Endothelial cell of umbilical vein (primary cell): ENCODE data around the gene CUL2.

ENCODE experiments used
- CTCF ChIP-seq, 2 donors: IDR thresholded peaks; 1 replicate in 1 of 2; 2 replicates in 1 of 2; pipeline ENCODE4 v1.5.1; 2011; ENCODE audit warnings: low read length in 2 of 2, mild to moderate bottlenecking in 2 of 2, moderate library complexity in 2 of 2, control low read depth in 1 of 2, inconsistent platforms in 1 of 2, low read depth in 1 of 2; ENCODE audit not compliant: insufficient read depth in 1 of 2; ENCODE audit errors: extremely low read depth in 1 of 2
- JUN ChIP-seq: IDR thresholded peaks from 2 replicates; pipeline ENCODE4 v1.6.1; 2011; ENCODE audit warnings: borderline replicate concordance, low read depth; ENCODE audit not compliant: insufficient read length, insufficient read depth
- MAX ChIP-seq: IDR thresholded peaks from 2 replicates; pipeline ENCODE4 v1.6.1; 2011; ENCODE audit not compliant: insufficient read depth, insufficient read length
- POLR2AphosphoS5 ChIP-seq: IDR thresholded peaks from 2 replicates; pipeline ENCODE4 v1.6.1; 2012; ENCODE audit warnings: low read depth, mild to moderate bottlenecking, control low read depth, low read length, moderate library complexity; ENCODE audit not compliant: insufficient read depth

GRCh38 chr10:35059481-35059880 is 30.7 kb downstream of the CUL2 start:
- TF ChIP-seq CTCF (IDR thresholded peaks at IDR 0.05; ENCODE audit: extremely low read depth in 1 of 2, insufficient read depth in 1 of 2, low read depth in 1 of 2, low read length in 2 of 2): no peak
- TF ChIP-seq JUN: no peak
- no peak for TF ChIP-seq MAX
- TF ChIP-seq POLR2AphosphoS5: no peak
